ENCODE measurements around the gene CEACAM19.

- TF ChIP-seq ZNF274 (IDR thresholded peaks at IDR 0.05; ENCODE audit: low read depth, low read length) (no peak), YY1 (IDR thresholded peaks at IDR 0.05; ENCODE audit: insufficient read depth, insufficient read length) (no peak), SUZ12 (IDR thresholded peaks at IDR 0.05; ENCODE audit: extremely low read depth, insufficient read depth, insufficient read length) (no peak)
Observed at GRCh38 chr19:44649578-44650145, 21.6 kb upstream of the CEACAM19 start.

Measured in NT2/D1 (cell line).